Thyroid gland (tissue), 4 donors: ENCODE data around the gene EXOC6.

ENCODE experiments used
- CTCF ChIP-seq, 6 experiments: fragments of 200-600 bp in 3 of 6; fragments of 450-650 bp in 3 of 6; sonication (generic) in 3 of 6; IDR thresholded peaks; one replicate each; pipeline ENCODE4 v1.5.1; 2016 to 2019; ENCODE audit warnings: antibody characterized with exemption in 6 of 6, mild to moderate bottlenecking in 2 of 6, inconsistent platforms in 1 of 6, moderate library complexity in 1 of 6
- POLR2A ChIP-seq, 2 donors: fragments of 450-650 bp; IDR thresholded peaks; one replicate each; pipeline ENCODE4 v1.6.1; 2017; ENCODE audit warnings: antibody characterized with exemption in 2 of 2, mild to moderate bottlenecking in 2 of 2, moderate library complexity in 1 of 2

- TF ChIP-seq CTCF (IDR thresholded peaks at IDR 0.05) (no peak), POLR2A (IDR thresholded peaks at IDR 0.05) (no peak)
These were observed 24.7 kb downstream of the EXOC6 start for GRCh38 chr10:92873029-92873428.
